SH-SY5Y (cell line): ENCODE measurements around the gene MYO1B.

Source experiments
- GATA2 ChIP-seq: IDR thresholded peaks from 2 replicates; pipeline ENCODE4 v1.6.1; 2011; ENCODE audit warnings: mild to moderate bottlenecking, low read depth, low read length
- GATA3 ChIP-seq: IDR thresholded peaks from 2 replicates; pipeline ENCODE4 v1.6.1; 2011; ENCODE audit warnings: low read depth, mild to moderate bottlenecking, low read length, moderate library complexity

DNA sequence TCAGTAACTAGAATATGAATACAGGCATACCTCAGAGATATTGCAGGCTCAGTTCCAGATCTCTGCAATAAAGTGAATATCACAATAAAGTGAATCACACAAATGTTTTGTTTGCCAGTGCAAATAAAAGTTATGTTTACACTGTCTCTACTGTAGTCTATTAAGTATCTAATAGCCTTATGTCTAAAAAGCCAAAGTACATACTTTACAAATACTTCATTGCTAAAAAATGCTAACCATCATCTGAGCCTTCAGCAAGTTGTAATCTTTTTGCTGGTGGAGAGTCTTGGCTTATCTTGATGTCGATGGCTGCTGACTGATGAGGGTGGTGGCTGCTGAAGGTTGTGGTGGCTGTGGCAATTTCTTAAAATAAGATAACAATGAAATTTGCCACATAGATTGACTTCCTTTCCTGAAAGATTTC, 159.4 kb downstream of the MYO1B start:
- TF ChIP-seq GATA2 (no peak), GATA3 (no peak)
